SH-SY5Y (cell line): ENCODE results near the gene ALCAM.

Experiments used
- GATA2 ChIP-seq: IDR thresholded peaks from 2 replicates; pipeline ENCODE4 v1.6.1; 2011; ENCODE audit warnings: mild to moderate bottlenecking, low read depth, low read length
- GATA3 ChIP-seq: IDR thresholded peaks from 2 replicates; pipeline ENCODE4 v1.6.1; 2011; ENCODE audit warnings: low read depth, mild to moderate bottlenecking, low read length, moderate library complexity

DNA sequence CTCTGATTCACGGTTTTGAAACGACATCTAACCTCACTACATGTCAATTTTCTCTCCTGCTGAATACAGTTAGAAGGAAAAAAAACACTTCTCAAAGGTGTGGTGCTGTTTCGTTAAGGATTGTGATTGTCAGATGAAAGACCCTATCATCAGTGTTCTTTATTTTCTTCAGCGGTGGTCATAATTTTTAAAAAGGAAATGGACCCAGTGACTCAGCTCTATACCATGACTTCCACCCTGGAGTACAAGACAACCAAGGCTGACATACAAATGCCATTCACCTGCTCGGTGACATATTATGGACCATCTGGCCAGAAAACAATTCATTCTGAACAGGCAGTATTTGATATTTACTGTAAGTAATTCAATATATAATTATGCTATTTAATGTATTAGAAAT is 167.8 kb downstream of the ALCAM start:
- no peak for TF ChIP-seq GATA2
- no peak for TF ChIP-seq GATA3
